NCI-H2196 treated with DMSO at 0.1 percent for 48 hours (cell line): ENCODE results near the gene SATB2.

ENCODE experiments used
- DNase-seq: peaks from one replicate; lab custom pipeline; 2025; ENCODE audit not compliant: unreplicated experiment; lab: John Stamatoyannopoulos, UW

The SATB2 gene

GRCh38 chr2:199335502-199335901 is 122.2 kb downstream of the SATB2 start:
- DNase-seq: no peak

DNA sequence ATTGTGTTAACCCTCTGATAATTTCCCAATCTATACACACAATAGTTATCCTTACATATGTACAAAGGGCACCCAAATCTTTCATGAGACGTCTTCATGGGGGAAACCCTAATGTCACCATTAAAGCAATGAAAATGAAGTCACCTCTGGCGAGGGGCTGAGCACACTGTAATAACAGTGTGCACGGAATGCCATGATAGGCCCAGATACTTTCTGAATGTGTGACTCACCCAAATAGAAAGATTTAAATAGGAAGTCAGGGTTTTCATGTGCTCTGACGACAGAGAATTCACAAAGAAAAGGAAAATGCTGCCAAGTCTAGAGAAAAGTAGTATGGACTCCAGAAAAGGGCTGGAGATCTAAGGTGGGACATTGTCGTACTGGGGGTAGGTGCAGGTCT is 128.3 kb downstream of the SATB2 start:
- DNase-seq: no peak

GRCh38 chr2:199329031-199329430 is 128.7 kb downstream of the SATB2 start:
- no peak for DNase-seq

DNA sequence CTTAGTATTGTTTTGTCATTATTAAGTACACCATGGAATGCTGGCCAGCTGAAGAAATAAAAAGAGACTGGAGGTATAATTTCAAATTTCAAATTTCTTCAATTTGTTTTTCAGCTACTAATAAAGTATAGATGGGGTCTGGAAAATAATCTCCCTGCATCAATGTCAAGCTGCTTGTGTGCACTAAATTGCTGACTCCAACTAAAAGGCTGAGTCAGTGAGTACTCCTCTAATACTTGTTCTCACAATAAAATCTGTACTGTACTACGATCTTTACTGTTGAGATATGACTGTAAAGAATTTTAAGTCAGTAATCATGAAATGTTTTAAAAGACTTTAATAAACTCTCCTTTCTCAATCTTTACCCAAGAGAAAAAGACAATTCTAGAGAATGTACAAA is 131.9 kb downstream of the SATB2 start:
- DNase-seq: no peak

DNA sequence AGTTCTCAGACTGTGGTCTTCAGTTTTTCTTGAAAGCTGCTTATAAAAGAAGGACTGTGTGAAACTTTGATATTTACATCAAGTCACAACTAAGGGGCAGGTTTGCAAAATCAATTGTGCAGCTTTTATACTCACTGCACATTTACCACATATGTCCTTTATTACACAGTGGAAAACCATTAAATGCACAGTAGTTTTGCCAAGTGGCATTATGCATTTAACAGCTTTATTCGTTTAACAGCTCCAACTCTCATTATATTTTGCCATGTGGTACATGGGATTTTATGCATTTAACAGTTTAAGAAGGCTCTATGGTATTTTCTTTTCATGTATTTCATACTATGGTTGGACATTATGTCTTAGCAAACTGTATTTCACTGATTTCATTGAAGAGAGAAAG is 135.6 kb downstream of the SATB2 start:
- DNase-seq: no peak

- DNase-seq: no peak
Measured at GRCh38 chr2:199317646-199318045, 140.1 kb downstream of the SATB2 start.

DNA sequence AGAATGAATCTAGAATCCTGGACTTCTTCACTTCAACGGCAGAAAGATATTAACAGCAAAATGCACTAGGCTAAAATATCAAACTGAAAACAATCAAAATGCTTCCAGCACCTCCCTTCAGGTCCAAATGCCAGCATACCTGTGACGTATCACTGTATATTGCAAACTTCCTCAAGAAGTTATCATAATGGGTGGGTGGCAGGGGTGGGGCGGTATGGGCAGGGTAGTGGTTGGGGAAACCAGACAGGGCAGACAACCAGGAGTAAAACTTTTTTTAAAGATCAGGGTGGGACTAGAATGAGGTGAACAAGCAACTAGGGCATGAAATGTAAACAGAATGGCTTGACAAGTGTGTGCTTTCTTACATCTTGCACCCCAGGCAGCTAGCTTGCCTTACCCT is 140.9 kb downstream of the SATB2 start:
- no peak for DNase-seq

DNA sequence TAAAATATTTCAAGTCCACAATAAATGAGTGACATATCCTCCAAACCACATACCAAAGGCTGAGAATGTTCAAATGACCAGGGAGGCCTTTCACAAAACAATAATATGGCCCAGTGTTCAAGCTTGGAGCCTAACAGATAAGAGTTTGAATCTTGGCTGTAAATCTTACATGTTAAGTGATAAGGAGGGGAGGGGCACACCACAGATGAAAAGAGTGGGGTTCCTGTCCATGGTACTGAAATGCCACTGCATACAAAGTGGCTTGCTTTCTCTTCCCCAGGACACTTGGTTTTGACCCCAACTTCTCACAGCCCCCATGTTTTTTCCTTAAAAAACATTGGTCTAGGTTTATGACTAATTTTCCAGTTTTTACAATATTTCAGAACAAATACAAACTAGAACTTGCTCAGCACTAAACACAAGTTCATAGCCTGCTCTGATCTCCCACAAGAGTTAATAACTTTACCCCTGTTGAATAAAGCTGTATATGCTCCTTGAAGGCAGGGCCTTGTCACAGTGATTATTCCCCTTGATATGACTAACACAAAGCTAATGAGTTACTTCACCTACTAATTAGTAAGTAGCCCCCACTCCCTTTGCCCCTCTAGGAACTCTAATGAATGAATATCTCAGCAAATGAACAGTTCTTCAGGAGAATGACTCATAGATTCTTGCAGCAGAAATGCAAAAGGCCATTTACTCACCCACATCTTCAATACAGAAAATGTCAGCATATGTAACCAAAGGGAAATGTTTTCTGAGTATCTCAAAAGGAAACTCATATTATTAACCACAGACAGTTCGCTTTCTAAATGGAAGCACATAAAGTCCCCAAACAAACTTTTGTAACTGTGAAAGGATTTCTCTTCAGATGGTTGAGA is 142.2 kb downstream of the SATB2 start:
- no peak for DNase-seq

GRCh38 chr2:199312931-199313330 is 144.8 kb downstream of the SATB2 start:
- no peak for DNase-seq

DNA sequence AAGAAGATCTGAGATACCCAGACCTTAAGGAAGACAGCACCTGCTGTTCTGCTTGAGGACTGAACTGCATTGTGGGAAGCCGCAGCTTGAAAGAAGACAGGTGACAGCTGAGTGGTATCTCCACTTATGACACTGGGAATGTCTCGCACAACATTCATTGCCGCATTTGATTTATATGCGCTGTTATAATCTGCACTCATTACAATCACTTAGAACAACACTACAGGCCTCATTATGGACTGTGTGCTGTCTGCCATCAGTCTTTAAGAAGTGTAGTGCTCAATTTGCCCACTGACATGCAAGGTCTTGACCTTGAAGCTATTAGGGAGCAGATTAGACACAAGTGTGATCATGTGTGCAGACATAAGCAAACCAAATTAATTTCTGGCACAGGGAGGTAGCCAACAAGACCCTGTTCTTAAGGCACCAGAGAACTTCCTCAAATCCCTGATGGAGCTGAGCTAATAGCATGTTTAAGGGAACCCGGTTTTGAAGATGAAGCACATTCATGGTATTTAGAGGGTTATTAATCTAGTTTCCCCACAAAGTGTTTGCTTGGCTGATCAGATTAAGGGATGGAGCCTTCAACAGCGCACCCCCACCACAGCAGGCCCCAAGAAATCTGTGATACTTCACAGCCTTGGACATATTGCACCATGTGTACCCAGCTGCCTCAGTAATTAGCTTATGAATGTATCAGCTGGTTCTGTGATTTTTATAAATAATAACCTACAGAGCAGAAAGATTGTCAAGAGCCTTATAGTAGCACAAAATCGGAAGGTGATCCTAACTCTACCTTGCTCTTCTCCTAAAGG is 146.8 kb downstream of the SATB2 start:
- DNase-seq: no peak

DNA sequence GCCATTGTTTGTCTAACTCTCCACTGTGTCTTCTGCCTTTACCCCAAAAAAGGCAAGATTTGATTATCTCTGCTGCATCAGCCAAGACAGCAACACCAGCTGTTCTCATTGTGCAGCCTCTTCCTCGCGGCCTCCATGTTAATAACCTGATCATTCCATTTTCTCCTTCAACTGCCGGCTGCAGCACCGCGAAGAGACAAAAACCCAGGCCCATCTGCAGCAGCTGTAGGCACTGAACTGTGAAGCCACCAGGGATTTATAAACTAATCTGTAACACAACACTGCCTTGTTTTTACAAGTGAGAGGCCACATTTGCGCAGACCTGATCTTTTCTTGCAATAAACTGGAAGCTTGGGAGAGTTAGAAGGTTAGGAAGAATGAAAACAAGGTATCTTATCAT is 147.8 kb downstream of the SATB2 start:
- DNase-seq: no peak

- DNase-seq: no peak
Measured at GRCh38 chr2:199309411-199309810, 148.3 kb downstream of the SATB2 start.

- no peak for DNase-seq
Measured at GRCh38 chr2:199308567-199308966, 149.2 kb downstream of the SATB2 start.

DNA sequence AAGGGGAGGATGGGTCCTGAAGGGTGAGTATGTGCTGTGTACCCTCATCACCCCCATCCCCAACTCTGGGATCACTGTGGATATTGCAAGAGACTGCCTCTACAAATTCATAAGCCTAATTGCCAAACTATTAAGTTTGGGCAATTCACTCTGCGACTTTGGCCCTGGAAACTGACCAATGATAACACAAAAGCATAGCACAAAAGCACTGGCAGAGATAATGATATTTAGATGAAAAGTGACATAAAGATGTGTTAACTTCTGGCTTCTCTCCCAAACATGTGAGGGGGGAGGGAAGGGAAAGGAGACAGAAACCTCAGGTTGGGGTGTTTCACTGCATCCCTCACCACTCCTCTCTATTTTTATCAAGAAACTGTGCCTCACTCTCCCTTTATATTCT is 150.3 kb downstream of the SATB2 start:
- DNase-seq: no peak

DNA sequence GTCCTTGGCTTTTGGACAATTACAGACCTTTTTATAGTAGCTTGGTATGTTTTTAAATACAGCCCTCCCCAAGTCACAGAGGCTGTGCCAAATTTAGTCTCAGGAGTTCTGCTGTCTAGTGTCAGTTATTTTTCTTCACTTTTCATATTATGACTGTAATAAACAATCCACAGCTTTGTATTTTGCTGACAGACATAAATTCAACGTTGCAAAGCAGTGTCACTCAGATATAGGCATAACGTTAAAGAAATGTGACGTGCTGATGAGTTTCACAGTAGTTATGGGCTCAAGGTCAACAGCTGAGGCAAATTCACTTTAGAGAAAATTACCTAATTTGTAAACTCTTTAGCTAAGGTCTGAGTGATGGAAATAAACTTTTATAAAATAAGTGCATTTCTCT is 151.6 kb downstream of the SATB2 start:
- no peak for DNase-seq

GRCh38 chr2:199303728-199304177 is 154.0 kb downstream of the SATB2 start:
- DNase-seq: no peak

DNA sequence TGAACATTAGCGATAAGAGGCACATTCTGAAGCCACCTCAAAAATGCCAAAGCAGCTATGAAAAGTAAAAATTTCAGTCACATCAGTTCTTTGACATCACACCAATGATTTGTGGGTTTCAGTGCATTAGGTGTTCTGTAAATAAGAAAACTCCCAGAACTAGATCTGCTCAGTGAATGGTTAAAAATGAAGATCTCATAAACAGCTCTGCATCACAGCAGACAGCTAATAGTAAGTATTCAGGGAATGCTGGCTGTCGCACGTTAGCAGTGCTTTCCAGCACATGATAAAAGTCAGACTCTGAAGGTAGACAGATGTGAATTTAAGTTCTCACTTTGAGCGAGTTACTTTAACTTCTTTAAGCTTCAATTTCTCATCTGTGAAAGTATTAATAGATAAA is 154.9 kb downstream of the SATB2 start:
- no peak for DNase-seq

GRCh38 chr2:199288424-199288823 is 169.3 kb downstream of the SATB2 start:
- DNase-seq: no peak

DNA sequence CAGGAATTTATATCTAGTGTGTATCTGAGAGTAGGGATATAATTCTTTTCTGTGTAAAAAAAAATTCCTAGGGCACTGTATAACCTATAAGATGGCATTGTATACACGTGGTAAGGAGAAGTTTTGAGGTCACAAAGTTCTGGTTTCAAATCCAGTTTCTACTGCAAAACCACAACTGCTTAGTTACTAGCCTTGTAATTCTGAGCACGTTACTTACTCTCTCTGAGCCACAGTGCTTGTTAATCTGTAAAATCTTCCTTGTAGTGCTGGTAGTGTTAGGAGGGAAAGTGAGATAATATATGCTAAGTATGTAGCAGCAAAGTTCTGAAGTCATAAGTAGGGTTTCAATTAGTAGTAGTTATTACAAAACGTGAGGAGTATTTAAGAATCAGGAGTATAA is 175.4 kb downstream of the SATB2 start:
- DNase-seq: no peak

DNA sequence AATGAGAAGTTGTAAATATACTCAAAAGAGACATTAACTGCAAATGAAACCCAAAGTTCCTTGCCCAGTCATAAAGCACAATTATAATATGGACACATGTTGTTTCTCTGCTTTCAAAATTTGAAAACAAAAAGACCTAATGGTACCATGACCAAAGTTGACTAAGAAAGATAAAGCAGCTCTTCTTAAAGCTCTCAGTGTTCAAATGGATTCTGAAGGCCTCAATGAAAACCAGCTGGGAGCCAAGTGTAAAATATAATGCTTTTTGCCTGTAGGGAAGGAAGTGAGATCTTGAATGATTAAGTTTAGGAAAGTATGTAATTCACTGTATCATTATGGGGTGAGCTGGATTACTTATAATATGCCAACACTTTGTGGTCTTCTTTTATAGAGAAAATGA is 178.6 kb downstream of the SATB2 start:
- no peak for DNase-seq

DNA sequence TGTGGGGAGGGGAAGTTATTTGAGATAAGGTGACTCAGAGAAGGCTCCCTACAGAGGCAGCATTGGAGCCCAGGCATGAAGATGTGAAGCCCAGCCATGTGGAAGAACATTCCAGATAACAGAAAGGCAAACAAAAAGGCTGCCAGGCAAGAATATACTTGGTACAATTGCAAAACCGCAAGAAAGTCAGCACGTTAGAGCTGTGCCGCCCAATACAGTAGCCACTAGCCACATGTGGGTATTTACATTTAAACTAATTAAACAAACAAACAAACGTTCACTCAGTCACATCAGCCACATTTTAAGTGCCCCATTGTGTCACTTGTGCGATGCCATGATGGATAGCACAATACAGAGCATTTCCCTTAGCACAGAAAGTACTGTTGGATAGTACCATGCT is 179.6 kb downstream of the SATB2 start:
- no peak for DNase-seq

DNA sequence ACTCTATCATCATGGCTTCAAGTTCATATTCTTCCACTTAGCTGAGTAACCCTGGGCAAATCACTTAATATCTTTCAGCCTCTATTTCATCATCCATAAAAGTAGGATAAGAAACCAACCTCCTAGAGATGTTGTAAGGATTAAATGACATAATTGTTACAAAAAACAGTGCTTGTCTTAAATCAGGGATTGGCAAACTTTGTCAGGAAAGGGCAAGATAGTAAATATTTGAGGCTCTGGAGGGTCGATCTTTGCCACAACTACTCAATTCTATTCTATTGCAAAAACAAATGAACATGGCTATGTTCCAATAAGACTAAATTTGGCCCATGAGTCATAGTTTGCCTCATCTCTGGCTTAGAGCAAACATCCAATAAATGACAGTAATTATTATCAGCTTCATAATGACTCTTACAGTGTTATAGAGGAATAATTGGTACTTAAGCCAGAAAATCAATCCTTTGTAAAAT is 184.7 kb downstream of the SATB2 start:
- no peak for DNase-seq
